Measurements from ENCODE around the gene ANKRD31.
"Not testable (repeated sequence)": the region's sequence is repeated elsewhere in the genome, so short reads cannot be mapped to it uniquely, and the experiment has no call there.

The ANKRD31 gene

DNA sequence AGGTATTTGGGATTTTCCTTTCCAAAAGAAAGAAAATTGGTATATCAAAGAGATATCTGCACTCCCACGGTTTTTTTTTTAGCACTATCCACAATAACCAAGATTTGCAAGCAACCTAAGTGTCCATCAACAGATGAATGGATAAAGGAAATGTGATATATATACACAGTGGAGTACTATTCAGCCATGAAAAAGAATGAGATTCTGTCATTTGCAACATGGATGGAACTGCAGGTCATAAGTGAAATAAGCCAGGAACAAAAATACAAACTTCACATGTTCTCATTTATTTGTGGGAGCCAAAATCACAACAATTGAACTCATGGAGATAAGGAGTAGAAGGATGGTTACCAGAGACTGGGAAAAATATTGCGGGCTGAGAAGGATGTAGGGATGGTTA lies 9.8 kb downstream of the ANKRD31 start:
- no peak for DNase-seq

DNA sequence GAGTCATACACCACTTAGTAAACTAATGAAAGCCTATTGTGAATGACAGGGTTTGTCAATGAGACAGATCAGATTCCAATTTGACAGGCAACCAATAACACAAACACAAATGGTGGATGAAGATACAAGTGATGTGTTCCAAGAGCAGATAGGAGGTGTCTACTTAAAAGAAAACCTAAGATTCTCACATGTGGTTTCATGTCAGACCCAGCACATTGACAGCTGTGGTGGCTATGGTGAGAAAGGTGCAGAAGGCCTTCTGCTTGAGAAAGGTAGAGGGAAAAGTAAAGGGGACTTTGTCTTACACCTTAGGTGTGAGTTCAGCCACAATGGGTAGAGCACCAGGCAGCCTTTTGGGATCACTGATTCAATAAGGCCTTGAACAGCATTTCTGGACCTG lies 11.2 kb downstream of the ANKRD31 start:
- DNase-seq = no peak

DNA sequence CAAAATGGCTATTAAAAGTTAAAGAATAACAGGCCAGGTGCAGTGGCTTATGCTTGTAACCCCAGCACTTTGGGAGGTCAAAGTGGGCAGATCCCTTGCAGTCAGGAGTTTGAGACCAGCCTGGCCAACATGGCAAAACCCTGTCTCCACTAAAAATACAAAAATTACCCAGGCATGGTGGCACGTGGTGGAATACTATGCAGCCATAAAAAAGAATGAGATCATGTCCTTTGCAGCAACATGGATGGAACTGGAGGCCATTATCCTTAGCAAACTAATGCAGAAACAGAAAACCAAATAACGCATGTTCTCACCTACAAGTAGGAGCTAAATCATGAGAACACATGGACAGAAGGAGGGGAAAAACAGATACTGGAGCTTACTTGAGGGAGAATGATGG lies 15.9 kb downstream of the ANKRD31 start:
- DNase-seq = not testable (repeated sequence)

DNA sequence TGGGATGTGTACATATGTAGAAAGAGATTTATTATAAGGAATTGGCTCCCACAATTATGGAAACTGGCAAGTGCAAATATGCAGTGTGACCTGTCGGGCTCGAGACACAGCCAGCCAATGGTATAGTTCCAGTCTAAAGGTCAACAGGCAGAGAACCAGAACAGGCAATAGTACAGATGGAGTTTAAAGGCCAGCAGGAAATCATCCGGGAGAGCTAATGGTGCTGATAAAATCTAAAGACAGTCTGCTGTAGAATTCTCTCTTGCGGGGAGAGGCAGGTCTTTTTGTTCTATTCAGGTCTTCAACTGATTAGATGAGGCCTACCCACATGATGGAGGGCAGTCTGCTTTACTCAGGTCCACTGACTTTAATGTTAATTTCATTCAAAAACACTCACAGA lies 21.8 kb downstream of the ANKRD31 start:
- DNase-seq = no peak

DNA sequence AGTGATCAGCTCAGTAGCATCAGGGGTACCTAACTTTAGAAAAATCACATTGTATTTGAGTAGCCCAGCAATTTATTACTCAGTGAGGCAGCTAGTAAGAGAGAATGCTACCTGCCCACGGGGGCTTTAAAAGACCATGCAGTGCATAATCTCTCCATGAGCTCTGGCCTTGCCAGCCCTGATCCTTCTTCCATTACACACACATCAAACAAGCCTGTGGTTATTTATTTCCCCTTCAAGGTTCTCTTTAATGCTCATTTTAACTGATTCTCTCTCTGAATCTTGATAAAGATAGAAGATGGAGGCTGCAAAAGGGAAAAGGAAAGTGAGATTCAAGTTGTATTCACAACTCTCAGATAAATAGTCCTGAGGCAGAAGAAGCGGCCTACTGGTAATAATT lies 22.3 kb downstream of the ANKRD31 start:
- DNase-seq = no peak

DNA sequence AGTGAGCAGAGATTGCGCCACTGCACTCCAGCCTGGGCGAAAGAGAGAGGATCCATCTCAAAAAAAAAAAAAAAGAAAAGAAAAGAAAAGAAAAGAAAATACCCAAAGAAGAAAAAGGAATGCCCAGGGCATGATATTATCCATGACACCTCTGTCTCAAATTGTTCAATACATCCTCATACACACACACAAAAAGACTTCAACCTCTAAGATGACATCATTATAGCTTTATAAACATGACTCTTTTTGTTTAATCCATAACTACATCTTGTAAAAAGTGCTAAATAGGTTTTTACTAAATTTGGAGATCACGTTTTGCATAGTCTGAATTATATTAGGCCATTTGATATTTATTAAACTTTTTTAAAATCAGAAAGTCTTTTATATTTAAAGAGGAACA lies 33.1 kb downstream of the ANKRD31 start:
- no peak for DNase-seq

DNA sequence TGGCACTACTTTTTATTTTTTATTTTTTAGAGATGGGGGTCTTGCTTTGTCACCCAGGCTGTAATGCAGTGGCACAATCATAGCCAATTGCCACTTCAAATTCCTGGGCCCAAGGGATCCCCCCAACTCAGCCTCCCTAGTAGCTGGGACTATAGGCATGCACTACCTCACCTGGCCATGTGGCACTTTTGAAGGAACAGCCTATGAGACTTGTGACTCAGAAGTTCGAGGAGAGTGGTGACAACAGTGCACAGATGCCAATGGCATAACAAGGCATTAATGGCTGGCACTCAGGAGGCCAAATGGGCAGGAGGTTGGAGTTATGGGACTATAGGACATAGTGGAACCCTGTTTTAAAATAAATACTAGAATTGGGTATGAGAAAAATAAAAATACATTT lies 33.7 kb downstream of the ANKRD31 start:
- no peak for DNase-seq

DNA sequence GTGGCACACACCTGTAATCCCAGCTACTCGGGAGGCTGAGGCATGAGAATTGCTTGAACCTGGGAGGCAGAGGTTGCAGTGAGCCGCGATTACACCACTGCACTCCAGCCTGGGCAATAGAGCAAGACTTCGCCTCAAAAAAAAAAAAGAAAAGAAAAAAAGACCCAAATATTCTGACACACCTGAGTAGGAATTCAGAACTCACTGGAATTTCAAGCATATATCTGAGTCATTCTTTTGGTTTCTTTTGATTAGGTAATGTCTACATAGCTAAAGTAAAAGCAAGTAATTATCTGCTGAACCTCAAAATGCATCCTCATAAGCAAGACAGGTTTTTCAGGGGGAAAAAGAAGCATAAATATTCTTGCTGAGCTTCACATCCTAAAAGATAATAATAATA lies 35.9 kb downstream of the ANKRD31 start:
- no peak for DNase-seq

DNA sequence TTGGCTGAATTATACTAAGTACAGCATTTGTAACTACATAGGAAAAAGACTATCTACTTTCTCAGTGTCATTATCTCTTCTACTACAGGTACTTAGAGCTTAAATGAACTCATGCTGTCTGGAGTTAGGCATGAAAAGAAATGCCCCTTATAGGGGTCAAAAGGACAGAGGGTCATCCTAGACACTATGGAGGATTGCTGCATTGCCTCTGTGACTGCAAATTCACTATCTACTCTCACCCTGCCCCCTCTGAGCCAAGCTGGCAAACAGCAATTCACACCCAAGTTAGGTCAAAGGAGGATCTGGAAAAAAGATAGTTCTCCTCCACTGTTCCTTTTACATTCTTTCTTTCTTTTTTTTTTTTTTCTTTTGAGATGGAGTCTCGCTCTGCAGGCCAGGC lies 36.7 kb downstream of the ANKRD31 start:
- no peak for DNase-seq

DNA sequence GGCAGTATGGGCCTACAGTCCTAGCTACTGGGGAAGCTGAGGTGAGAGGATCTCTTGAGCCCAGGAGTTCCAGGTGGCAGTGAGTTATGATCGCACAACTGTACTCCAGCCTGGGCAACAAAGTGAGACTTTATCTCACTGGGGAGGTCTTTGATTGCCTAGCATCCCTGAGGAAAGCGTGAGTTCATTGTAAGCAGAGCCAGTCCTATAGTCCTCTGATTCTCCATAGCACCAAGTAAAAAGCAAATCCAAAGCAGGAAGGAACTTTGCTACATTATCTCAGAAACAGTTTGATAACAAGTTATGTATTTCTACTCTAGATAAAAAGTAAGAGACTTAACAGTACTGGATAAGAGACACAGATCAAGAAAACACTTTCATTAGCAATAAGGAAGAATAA lies 37.6 kb downstream of the ANKRD31 start:
- DNase-seq = no peak

DNA sequence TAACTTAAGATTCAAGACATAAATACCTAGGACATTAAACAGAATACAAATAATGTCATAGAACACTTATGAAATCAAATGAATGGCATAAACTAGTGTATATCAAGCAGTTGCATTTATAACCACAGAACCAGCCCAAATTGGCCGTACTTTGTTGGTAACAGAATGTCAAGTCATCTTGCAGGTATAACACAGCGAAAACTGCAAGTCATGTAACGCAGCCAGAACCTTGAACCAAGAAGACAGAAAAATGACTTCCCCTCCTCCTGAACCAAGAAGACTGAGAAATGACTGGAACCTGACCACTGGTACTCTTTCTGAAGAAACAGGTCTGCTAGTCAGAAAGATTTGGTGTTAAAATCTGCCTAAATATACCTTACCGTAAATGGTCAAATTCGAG lies 38.9 kb downstream of the ANKRD31 start:
- DNase-seq = no peak

DNA sequence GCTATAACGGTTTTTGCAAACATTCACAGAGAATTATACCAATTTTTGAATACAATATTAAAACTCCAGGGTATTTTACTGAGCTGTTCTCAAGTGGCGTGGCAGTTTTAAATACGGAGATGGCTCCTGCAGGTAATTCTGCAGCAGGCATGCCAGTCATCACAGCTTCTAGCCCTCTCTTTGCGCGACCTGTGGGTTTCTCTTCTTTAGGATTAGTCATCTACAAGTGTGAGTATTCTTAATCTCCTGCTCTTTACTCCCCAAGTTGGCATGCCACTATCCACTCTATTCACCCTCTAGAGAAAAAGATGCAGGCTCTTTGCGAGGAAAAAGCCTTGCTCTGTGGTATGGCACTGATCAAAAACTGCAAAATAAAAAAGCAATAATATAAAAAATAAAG lies 43.9 kb downstream of the ANKRD31 start:
- DNase-seq = no peak

DNA sequence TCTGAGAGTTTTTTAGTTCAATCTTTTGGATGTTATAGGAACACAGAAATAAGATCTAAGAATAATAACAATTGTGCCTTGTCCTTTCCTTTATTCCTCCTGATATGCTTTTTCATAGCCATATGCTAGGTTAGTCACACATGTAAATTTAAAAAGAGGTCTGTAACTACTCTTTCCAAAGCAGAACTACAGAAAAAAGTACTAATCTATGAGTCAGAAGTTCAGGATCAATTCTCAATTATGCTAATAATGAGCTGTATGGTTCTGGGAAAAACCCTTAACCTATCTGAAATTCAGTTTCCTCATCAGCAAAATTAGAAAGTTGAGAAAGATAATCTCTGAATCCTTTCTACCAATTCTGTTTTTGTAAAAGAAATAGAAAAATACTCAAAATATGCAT lies 44.4 kb downstream of the ANKRD31 start:
- no peak for DNase-seq

DNA sequence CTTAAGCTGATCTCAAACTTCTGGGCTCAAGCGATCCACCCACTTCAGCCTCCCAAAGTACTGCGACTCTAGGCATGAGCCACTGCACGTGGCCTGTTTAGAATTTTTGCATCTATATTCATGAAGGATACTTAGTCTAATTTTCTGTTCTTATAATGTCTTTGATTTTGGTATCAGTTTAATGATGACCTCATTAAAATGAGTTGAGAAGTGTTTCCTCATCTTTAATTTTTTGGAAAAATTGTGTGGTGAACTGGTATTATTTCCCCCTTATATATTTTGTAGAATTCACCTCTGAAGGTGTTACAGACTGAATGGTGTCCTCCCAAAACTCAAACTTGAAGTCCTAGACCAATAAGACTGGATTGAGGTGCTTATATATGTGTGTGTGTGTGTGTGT lies 46.5 kb downstream of the ANKRD31 start:
- no peak for DNase-seq

DNA sequence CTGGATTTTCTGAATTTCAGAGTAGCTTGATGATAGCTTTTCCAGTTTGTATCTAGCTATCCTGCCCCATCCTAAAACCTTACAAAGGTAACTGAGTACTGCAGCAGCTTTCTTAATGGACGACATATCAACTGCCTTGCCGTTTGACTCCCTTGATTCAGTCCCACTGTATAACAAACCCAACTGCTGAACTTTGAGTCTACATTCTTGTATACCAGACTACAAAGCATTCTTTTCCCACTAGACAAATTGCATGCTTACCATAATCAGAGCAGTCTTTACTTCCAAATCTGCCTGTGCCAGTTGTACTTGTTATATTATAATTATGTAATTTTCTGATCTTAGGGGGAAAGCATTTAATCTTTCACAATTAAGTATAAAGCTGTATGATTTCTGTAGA lies 47.3 kb downstream of the ANKRD31 start:
- DNase-seq = no peak

DNA sequence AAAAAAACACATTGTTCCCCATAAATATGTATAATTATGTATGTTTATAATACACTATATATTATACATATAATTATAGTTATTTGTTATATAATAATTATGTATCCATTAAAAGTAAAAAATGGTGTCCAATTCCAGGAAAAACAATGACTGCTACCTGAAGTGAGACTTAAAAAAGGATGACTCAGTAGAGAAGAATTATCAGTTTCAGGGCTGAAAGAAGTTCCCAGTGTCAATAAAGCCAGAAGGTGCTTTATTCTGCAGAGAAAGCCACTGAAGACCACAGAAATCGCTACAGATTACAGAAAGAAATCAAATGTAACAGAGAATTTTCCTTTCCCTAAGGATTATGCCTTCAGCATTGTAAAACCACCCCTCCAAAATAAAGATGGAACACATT lies 50.9 kb downstream of the ANKRD31 start:
- DNase-seq = no peak

DNA sequence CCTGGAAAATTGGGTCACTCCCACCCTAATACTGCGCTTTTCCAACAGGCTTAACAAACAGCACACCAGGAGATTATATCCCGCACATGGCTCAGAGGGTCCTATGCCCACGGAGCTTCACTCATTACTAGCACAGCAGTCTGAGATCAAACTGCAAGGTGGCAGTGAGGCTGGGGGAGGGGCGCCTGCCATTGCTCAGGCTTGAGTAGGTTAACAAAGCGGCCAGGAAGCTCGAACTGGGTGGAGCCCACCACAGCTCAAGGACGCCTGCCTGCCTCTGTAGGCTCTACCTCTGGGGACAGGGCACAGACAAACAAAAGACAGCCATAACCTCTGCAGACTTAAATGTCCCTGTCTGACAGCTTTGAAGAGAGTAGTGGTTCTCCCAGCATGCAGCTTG lies 60.7 kb downstream of the ANKRD31 start:
- DNase-seq = not testable (repeated sequence)

DNA sequence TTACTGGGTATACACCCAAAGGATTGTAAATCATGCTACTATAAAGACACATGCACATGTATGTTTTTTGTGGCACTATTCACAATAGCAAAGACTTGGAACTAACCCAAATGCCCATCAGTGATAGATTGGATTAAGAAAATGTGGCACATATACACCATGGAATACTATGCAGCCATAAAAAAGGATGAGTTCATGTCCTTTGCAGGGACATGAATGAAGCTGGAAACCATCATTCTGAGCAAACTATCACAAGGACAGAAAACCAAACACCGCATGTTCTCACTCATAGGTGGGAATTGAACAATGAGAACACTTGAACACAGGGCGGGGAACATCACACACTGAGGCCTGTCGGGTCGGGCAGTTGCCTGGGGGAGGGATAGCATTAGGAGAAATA lies 61.8 kb downstream of the ANKRD31 start:
- DNase-seq = not testable (repeated sequence)

DNA sequence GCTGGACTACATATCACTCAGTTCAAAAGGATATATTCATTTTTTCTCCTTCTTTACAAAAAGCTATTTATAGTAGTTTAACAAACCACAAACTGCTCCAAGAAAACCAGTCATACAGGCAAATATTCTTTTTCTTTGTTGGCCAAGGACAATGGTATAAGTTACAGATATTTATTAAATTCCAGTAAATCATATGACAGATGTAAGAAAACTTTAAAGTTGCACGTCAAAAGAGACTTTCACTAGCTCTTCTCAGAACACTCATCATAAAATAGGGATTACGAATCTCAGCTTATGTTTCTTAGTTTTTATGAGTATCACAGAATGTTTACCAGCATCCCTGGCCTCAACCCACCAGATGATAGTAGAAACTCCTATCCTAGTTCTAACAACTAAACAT lies 67.2 kb downstream of the ANKRD31 start:
- DNase-seq = no peak

DNA sequence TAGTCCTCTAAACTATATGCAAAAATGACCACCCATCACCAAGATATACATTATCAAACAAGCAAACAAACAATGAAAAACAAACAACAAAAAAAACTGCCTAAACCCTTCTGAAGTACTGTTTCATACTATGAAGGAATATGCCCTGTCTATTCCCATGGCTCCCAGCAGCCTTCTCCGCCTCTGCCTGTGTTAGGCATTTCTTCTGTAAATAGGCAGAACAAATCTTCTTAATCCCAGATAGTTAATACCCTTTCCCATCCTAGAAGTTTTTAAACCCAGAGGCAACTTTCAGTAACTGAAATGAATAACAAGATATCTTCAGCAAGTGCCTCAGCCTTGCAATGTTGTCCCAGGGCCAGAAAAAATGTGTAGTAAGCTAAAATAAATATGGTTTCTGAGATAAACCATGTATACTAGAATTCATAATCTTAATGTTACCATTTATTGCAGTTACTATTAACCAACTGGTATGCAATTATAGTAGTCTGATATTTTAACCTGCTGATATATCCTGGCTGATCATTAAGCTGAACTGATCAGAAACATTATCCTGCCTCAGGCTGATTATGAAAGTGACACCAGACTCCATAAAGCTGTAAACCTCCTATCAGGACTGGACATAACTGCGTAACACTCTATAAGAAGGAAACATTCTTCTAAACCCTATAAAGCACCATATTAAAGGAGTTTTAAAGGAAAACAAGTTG lies 68.5 kb downstream of the ANKRD31 start:
- DNase-seq = no peak

DNA sequence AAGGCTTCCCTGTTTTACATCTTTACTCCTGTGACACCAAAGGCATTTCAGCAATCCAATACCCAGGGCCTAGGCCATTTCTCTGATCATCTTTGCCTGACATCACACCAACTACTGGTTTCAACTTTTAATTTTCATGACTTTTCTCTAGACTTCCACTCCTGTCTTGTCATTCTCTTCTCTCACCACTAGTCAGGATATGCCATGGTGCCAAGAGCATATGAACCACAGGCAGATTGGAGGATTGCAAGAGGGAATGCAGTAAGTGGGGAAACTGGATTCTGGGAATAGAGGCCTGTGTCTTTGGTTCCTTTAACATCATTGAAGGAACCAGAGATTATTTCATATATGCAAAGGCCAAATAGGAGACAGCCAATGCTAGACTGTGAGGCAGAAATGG lies 69.3 kb downstream of the ANKRD31 start:
- no peak for DNase-seq

DNA sequence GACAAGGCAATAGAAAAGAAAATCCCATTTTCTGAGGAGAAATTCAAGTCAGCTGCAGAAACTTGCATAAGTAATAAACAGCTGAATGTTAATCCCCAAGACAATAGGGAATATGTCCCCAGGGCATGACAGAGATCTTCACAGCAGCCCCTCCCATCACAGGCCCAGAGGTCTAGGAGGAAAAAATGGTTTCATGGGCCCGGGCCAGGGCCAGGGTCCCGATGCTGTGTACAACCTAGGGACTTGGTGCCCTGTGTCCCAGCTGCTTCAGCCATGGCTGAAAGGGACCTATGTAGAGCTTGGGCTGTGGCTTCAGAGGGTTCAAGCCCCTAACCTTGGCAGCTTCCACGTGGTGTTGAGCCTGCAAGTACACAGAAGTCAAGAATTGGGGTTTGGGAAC lies 75.2 kb downstream of the ANKRD31 start:
- not testable (repeated sequence) for DNase-seq

DNA sequence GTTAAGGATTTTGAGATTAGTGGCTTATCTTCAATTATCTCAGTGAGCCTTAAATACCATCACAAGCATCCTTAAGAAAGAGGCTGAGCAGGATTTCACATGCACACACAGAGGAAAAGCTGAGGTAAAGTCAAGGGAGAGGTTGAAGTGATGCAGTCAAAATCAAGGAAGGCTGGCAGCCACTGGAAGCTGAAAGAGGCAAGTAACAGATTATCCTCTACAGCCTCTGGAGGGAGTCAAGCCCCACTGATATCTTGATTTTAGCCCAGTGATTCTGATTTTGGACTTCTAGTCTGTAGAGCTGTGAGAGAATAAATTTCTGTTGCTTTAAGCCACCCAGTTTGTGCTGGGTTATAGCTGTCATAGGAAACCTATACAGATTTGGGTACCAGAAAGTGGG lies 80.1 kb downstream of the ANKRD31 start:
- no peak for DNase-seq

DNA sequence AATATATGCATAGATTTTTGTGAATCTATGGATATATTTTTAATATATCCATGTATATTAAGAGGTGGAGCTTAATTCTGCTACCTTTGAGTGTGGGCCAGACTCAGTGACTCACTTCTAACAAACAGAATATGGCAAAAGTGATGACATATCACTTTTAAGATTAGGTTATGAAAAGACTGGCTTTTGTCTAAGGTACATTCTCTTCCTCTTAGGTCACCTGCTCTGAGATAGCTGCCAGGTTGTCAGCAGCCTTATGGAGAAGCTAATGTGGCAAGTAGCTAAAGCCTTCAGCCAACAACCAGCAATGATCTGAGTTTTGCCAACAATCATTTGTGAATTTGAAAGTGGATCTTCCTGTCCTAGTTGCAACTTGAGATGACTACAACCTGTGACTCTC lies 83.8 kb downstream of the ANKRD31 start:
- DNase-seq = no peak

DNA sequence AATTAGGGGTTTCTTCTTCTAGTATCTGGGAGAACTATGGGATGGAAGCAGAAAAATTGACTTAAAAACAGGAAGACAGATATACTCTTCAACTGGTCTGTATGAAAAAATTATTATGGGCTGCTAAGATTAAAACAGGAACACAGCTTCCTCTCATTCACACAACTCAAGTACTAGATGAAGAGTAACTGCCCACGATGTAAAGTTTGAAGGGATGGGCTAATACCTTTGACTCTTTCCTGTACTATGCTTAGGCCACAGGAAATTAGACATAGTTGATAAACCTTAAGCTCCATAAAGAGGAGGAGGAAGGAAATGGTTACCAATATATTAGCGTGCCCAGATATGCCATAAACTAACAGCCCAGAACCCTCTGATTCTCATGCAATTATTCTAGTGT lies 88.6 kb downstream of the ANKRD31 start:
- DNase-seq = no peak

Measured in stimulated activated CD4-positive, alpha-beta T cell treated with anti-CD3 and anti-CD28 coated beads, Interleukin-12 subunit alpha, Interleukin-12 subunit beta, amount 100 ng/mL, for 4 hours (primary cell).